Activated naive CD4-positive, alpha-beta T cell treated with anti-CD3 and anti-CD28 coated beads, Interleukin-2, amount 10 ng/mL, durations not matched to agents 7 days and 5 days (primary cell): ENCODE results near the gene PLEKHA6.

ENCODE experiments used
- CTCF ChIA-PET: fragments of 350-600 bp; sonication (Branson Sonifier 250); formaldehyde crosslinking; loops from one replicate; lab custom pipeline; 2021; ENCODE audit warnings: antibody characterized with exemption; lab: Charles Lee
- DNase-seq: peaks from one replicate; pipeline ENCODE4 v3.0.0-alpha.2; 2020
- H3K27ac Mint-ChIP-seq: one replicate; pipeline ENCODE4 v1.8.0; 2021; ENCODE audit warnings: mild to moderate bottlenecking, moderate library complexity, mixed read lengths
- H3K27me3 Mint-ChIP-seq: one replicate; pipeline ENCODE4 v1.8.0; 2021; ENCODE audit warnings: mild to moderate bottlenecking, mixed read lengths
- H3K36me3 Mint-ChIP-seq: one replicate; pipeline ENCODE4 v1.8.0; 2021; ENCODE audit warnings: mixed read lengths
- H3K4me1 Mint-ChIP-seq: one replicate; pipeline ENCODE4 v1.8.0; 2021; ENCODE audit warnings: mixed read lengths
- H3K4me3 Mint-ChIP-seq: one replicate; pipeline ENCODE4 v1.8.0; 2021; ENCODE audit warnings: mild to moderate bottlenecking, moderate library complexity, mixed read lengths
- H3K9me3 Mint-ChIP-seq: one replicate; pipeline ENCODE4 v1.8.0; 2021; ENCODE audit warnings: mixed read lengths

PLEKHA6 gene

GRCh38 chr1:204344665-204345355 is 14.9 kb downstream of the PLEKHA6 start:
- DNase-seq, result no peak
- H3K4me1 Mint-ChIP-seq, result no peaks in the 10 kb centered on the region
- H3K4me3 Mint-ChIP-seq, result no peak overlapping the region
- H3K27me3 Mint-ChIP-seq, result peaks cover 30% of the 10 kb centered on the region
- CTCF ChIA-PET, result interaction anchor here (0.6 kb wide), 1 partner anchor 180 kb away, joined by 3 read pairs; no protein-coding TSS in a partner anchor
- H3K27ac Mint-ChIP-seq, result no peak overlapping the region
- no peaks in the 10 kb centered on the region for H3K36me3 Mint-ChIP-seq
- no peaks in the 10 kb centered on the region for H3K9me3 Mint-ChIP-seq

- Mint-ChIP-seq H3K4me3 (no peak overlapping the region), H3K9me3 (no peaks in the 10 kb centered on the region), H3K27ac (no peak overlapping the region), H3K27me3 (peaks cover 35% of the 10 kb centered on the region), H3K4me1 (no peaks in the 10 kb centered on the region), H3K36me3 (no peaks in the 10 kb centered on the region)
- CTCF ChIA-PET, result interaction anchor here (1.2 kb wide), 2 partner anchors 20 to 136 kb away, joined by 3 to 5 read pairs; no protein-coding TSS in a partner anchor
- DNase-seq, result no peak
Measured at GRCh38 chr1:204343802-204344201, 15.9 kb downstream of the PLEKHA6 start.

- Mint-ChIP-seq H3K27ac (no peak overlapping the region), H3K4me1 (no peaks in the 10 kb centered on the region), H3K27me3 (peaks cover 36% of the 10 kb centered on the region), H3K4me3 (no peak overlapping the region), H3K36me3 (no peaks in the 10 kb centered on the region), H3K9me3 (no peaks in the 10 kb centered on the region)
- CTCF ChIA-PET, result interaction anchor here (0.9 to 1.2 kb wide), 4 partner anchors 20 to 136 kb away, joined by 3 to 5 read pairs (median 4); no protein-coding TSS in a partner anchor
- DNase-seq, result no peak
Measured at GRCh38 chr1:204343247-204343646, 16.5 kb downstream of the PLEKHA6 start.

GRCh38 chr1:204342310-204342709 is 17.4 kb downstream of the PLEKHA6 start:
- DNase-seq, result no peak
- Mint-ChIP-seq H3K9me3 (no peaks in the 10 kb centered on the region), H3K4me3 (no peak overlapping the region), H3K4me1 (no peaks in the 10 kb centered on the region), H3K36me3 (no peaks in the 10 kb centered on the region), H3K27me3 (peaks cover 32% of the 10 kb centered on the region), H3K27ac (no peak overlapping the region)
- CTCF ChIA-PET, result interaction anchor here (0.9 to 1.4 kb wide), 4 partner anchors 17 to 132 kb away, joined by 3 to 4 read pairs (median 3); partner anchors contain the start of gene PLEKHA6

- Mint-ChIP-seq H3K27me3 (peaks cover 32% of the 10 kb centered on the region), H3K36me3 (no peaks in the 10 kb centered on the region), H3K4me1 (no peaks in the 10 kb centered on the region), H3K4me3 (no peak overlapping the region), H3K9me3 (no peaks in the 10 kb centered on the region), H3K27ac (no peak overlapping the region)
- CTCF ChIA-PET, result interaction anchor here (0.6 to 1.4 kb wide), 3 partner anchors 18 to 174 kb away, joined by 3 read pairs; partner anchors contain the start of gene PLEKHA6
- DNase-seq, result no peak
Measured at GRCh38 chr1:204341380-204341779, 18.3 kb downstream of the PLEKHA6 start.

- Mint-ChIP-seq H3K9me3 (no peaks in the 10 kb centered on the region), H3K27ac (no peak overlapping the region), H3K4me1 (no peaks in the 10 kb centered on the region), H3K36me3 (no peaks in the 10 kb centered on the region), H3K27me3 (peaks cover 23% of the 10 kb centered on the region), H3K4me3 (no peak overlapping the region)
- no peak for DNase-seq
- CTCF ChIA-PET, result no interaction called here
Measured at GRCh38 chr1:204340081-204340889, 19.4 kb downstream of the PLEKHA6 start.

- no peak for DNase-seq
- no peaks in the 10 kb centered on the region for H3K9me3 Mint-ChIP-seq
- peaks cover 21% of the 10 kb centered on the region for H3K27me3 Mint-ChIP-seq
- CTCF ChIA-PET, result no interaction called here
- H3K4me1 Mint-ChIP-seq, result no peaks in the 10 kb centered on the region
- H3K36me3 Mint-ChIP-seq, result no peaks in the 10 kb centered on the region
- H3K27ac Mint-ChIP-seq, result no peak overlapping the region
- H3K4me3 Mint-ChIP-seq, result no peak overlapping the region
Measured at GRCh38 chr1:204339541-204339940, 20.2 kb downstream of the PLEKHA6 start.

- Mint-ChIP-seq H3K4me3 (no peak overlapping the region), H3K27me3 (peaks cover 21% of the 10 kb centered on the region), H3K36me3 (no peaks in the 10 kb centered on the region), H3K4me1 (no peaks in the 10 kb centered on the region), H3K27ac (no peak overlapping the region), H3K9me3 (no peaks in the 10 kb centered on the region)
- DNase-seq, result no peak
- CTCF ChIA-PET, result interaction anchor here (1.3 kb wide), 1 partner anchor 132 kb away, joined by 3 read pairs; no protein-coding TSS in a partner anchor
Measured at GRCh38 chr1:204338997-204339396, 20.7 kb downstream of the PLEKHA6 start.

GRCh38 chr1:204338360-204338759 is 21.4 kb downstream of the PLEKHA6 start:
- CTCF ChIA-PET, result interaction anchor here (1.3 kb wide), 1 partner anchor 131 kb away, joined by 3 read pairs; no protein-coding TSS in a partner anchor

GRCh38 chr1:204337583-204337982 is 22.1 kb downstream of the PLEKHA6 start:
- H3K27me3 Mint-ChIP-seq, result peaks cover 21% of the 10 kb centered on the region
- no peak overlapping the region for H3K27ac Mint-ChIP-seq
- CTCF ChIA-PET, result interaction anchor here (1.3 kb wide), 1 partner anchor 131 kb away, joined by 3 read pairs; no protein-coding TSS in a partner anchor
- no peak overlapping the region for H3K4me3 Mint-ChIP-seq
- H3K4me1 Mint-ChIP-seq, result no peaks in the 10 kb centered on the region
- no peak for DNase-seq
- H3K9me3 Mint-ChIP-seq, result no peaks in the 10 kb centered on the region
- H3K36me3 Mint-ChIP-seq, result no peaks in the 10 kb centered on the region

More at GRCh38 chr1:204338360-204338759, 21.4 kb downstream of the PLEKHA6 start:
- no peaks in the 10 kb centered on the region for H3K4me1 Mint-ChIP-seq
- H3K4me3 Mint-ChIP-seq, result no peak overlapping the region
- H3K9me3 Mint-ChIP-seq, result no peaks in the 10 kb centered on the region
- no peak overlapping the region for H3K27ac Mint-ChIP-seq
- no peak for DNase-seq
- no peaks in the 10 kb centered on the region for H3K36me3 Mint-ChIP-seq
- peaks cover 21% of the 10 kb centered on the region for H3K27me3 Mint-ChIP-seq

- no peak for DNase-seq
- Mint-ChIP-seq H3K27ac (no peak overlapping the region), H3K9me3 (no peaks in the 10 kb centered on the region), H3K4me1 (no peaks in the 10 kb centered on the region), H3K36me3 (no peaks in the 10 kb centered on the region), H3K27me3 (peaks cover 22% of the 10 kb centered on the region), H3K4me3 (no peak overlapping the region)
- CTCF ChIA-PET, result interaction anchor here (0.6 kb wide), 1 partner anchor 354 kb away, joined by 3 read pairs; no protein-coding TSS in a partner anchor
Measured at GRCh38 chr1:204337036-204337429, 22.7 kb downstream of the PLEKHA6 start.

GRCh38 chr1:204336421-204337035 is 23.2 kb downstream of the PLEKHA6 start:
- Mint-ChIP-seq H3K4me1 (no peaks in the 10 kb centered on the region), H3K36me3 (no peaks in the 10 kb centered on the region), H3K9me3 (no peaks in the 10 kb centered on the region), H3K4me3 (no peak overlapping the region), H3K27me3 (peaks cover 26% of the 10 kb centered on the region), H3K27ac (no peak overlapping the region)
- no peak for DNase-seq
- CTCF ChIA-PET, result interaction anchor here (0.6 to 1.1 kb wide), 2 partner anchors 26 to 354 kb away, joined by 3 read pairs; no protein-coding TSS in a partner anchor

GRCh38 chr1:204335533-204335932 is 24.2 kb downstream of the PLEKHA6 start:
- Mint-ChIP-seq H3K4me1 (no peaks in the 10 kb centered on the region), H3K9me3 (no peaks in the 10 kb centered on the region), H3K4me3 (no peak overlapping the region), H3K27ac (no peak overlapping the region), H3K27me3 (peaks cover 19% of the 10 kb centered on the region), H3K36me3 (no peaks in the 10 kb centered on the region)
- DNase-seq, result no peak
- CTCF ChIA-PET, result interaction anchor here (1.1 kb wide), 2 partner anchors 27 to 77 kb away, joined by 3 read pairs; no protein-coding TSS in a partner anchor
